Measurements from ENCODE around the gene EHD1.

DNA sequence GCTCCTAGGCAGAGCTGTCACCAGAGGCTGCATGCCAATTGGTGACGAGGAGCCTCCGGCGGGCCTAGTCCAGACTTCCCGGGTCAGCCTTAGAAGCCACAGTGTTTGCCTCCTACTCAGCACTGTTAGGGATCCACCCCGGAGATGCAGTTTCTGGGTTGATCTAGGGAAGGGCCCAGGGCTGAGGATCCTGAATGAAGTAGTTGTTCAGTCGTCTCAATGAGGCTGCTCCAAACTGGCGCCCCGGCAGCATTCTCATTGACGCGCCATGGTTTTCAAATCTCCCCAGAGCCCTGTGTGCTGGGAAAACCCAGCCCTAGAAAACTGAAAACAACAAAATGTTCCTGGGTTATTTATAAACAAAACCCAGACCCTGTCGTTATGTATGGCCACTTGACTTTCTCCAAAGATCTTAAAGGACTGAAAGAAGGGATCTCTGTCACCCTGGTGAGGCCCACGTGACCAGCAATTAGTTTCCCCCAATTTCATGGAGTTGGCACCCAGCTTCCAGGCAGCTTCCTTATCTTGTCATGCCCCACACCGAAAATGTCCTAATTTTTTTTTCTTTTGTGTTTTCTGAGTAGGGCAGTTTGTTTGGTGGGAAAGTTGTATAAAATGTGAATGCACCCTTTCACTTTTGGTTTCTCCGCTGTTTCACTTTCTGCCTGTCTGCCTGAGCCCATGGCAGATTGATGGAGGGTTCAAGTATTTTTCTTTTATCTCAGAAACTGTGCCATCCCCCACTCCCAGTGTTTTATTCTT is 2.0 kb upstream of the EHD1 start:
- no peak for TF ChIP-seq EZH2phosphoT487 (conservative IDR thresholded peaks at IDR 0.05; ENCODE audit: low read length)
- no peak for TF ChIP-seq CTCF (IDR thresholded peaks at IDR 0.05; ENCODE audit: insufficient read depth, low read length, poor library complexity, severe bottlenecking)

Data from SU-DHL-6 (cell line).